PC-9 (cell line): Measurements from ENCODE around the gene CGB5. TPM values are rescaled to one million over a fixed set of nuclear protein-coding genes. Genes with fewer than 3 reads are reported as not detected.
A peak's percentile ranks its signal among the peaks of the same experiment; 100 is the strongest.
"Not testable (repeated sequence)": the region's sequence is repeated elsewhere in the genome, so short reads cannot be mapped to it uniquely, and the experiment has no call there.

Experiments
- Bru-seq: library from RNA; stranded (reverse); fragments of 400-500 nt; gene quantifications from one replicate; lab custom pipeline; 2021; lab: Mats Ljungman, UMichigan
- BruChase-seq, 2 experiments: library from RNA; stranded (reverse); fragments of 400-500 nt; gene quantifications; one replicate each; lab custom pipeline; 2021; lab: Mats Ljungman, UMichigan
- BruUV-seq: library from RNA; stranded (reverse); fragments of 400-500 nt; replicated peaks from 2 replicates; lab custom pipeline; 2021; lab: Mats Ljungman, UMichigan
- CTCF ChIA-PET: fragments of 300-600 bp; sonication (Branson Sonifier 250); formaldehyde crosslinking; loops from one replicate; lab custom pipeline; 2022; ENCODE audit warnings: antibody characterized with exemption; lab: Charles Lee
- POLR2A ChIA-PET: fragments of 300-600 bp; sonication (Branson Sonifier 250); formaldehyde crosslinking; loops from one replicate; lab custom pipeline; 2022; ENCODE audit warnings: antibody characterized with exemption; ENCODE audit not compliant: unreplicated experiment; lab: Charles Lee
- DNase-seq, 2 experiments: peaks; one replicate each; pipeline versions ENCODE4 v3.0.0 to v3.0.0-alpha.2; 2015 to 2022; ENCODE audit warnings: mixed read lengths in 1 of 2
- H2AFZ ChIP-seq: fragments of 200-600 bp; sonication (generic); 2 replicates; pipeline ENCODE4 v1.8.1; 2017; ENCODE audit warnings: antibody characterized with exemption
- H3F3A ChIP-seq: fragments of 200-600 bp; sonication (generic); 2 replicates; pipeline ENCODE4 v1.8.1; 2017; ENCODE audit warnings: antibody characterized with exemption, mild to moderate bottlenecking, low read depth; ENCODE audit not compliant: insufficient read depth
- H3K27ac ChIP-seq: fragments of 200-600 bp; sonication (generic); 2 replicates; pipeline ENCODE4 v1.6.1; 2016; ENCODE audit warnings: mixed run types
- H3K27me3 ChIP-seq: fragments of 200-600 bp; sonication (generic); 2 replicates; pipeline ENCODE4 v1.6.1; 2016; ENCODE audit warnings: low read depth, mixed run types; ENCODE audit not compliant: insufficient read depth
- H3K36me3 ChIP-seq: fragments of 200-600 bp; sonication (generic); 2 replicates; pipeline ENCODE4 v1.6.1; 2016; ENCODE audit warnings: low read depth, mixed run types
- H3K4me1 ChIP-seq: fragments of 200-600 bp; sonication (generic); replicated peaks from 2 replicates; pipeline ENCODE4 v1.6.1; 2016; ENCODE audit warnings: mixed run types; ENCODE audit not compliant: insufficient read depth
- H3K4me2 ChIP-seq: fragments of 200-600 bp; sonication (generic); 2 replicates; pipeline ENCODE4 v1.6.1; 2017; ENCODE audit warnings: mixed run types
- H3K4me3 ChIP-seq: fragments of 200-600 bp; sonication (generic); 2 replicates; pipeline ENCODE4 v1.6.1; 2016; ENCODE audit warnings: mixed run types
- H3K79me2 ChIP-seq: fragments of 200-600 bp; sonication (generic); 2 replicates; pipeline ENCODE4 v1.6.1; 2017; ENCODE audit warnings: low read depth, mixed run types
- H3K9me2 ChIP-seq: fragments of 200-600 bp; sonication (generic); 2 replicates; pipeline ENCODE4 v1.8.1; 2017; ENCODE audit warnings: mild to moderate bottlenecking; ENCODE audit not compliant: insufficient read depth
- H3K9me3 ChIP-seq: fragments of 200-600 bp; sonication (generic); 2 replicates; pipeline ENCODE4 v1.8.1; 2016; ENCODE audit warnings: low read depth; ENCODE audit not compliant: insufficient read depth
- H4K20me1 ChIP-seq: fragments of 200-600 bp; sonication (generic); 2 replicates; pipeline ENCODE4 v1.8.1; 2017; ENCODE audit not compliant: insufficient read depth
- EZH2 ChIP-seq: fragments of 200-600 bp; sonication (generic); IDR thresholded peaks from 2 replicates; pipeline ENCODE4 v1.8.0; 2017; ENCODE audit warnings: antibody characterized with exemption, low read depth
- intact Hi-C: fragments of 100-400 bp; cut with micrococcal nuclease; formaldehyde crosslinking; loops from one replicate; pipeline ENCODE4 v1.10.0; 2022; ENCODE audit not compliant: unreplicated experiment
- long read RNA-seq: library from polyadenylated mRNA; stranded (forward); transcript quantifications from one replicate; pipeline ENCODE4 v2.0.0, GENCODE V29; 2022
- total RNA-seq: library from RNA; stranded (reverse); gene quantifications from 2 replicates; pipeline ENCODE4 v1.2.3, GENCODE V29; 2021
- TF ChIP-seq, protein P1 (sequence below): fragments of 200-600 bp; sonication (generic); conservative IDR thresholded peaks from 2 replicates; pipeline ENCODE4 v1.6.1; 2017; ENCODE audit warnings: mixed run types, antibody characterized with exemption, mild to moderate bottlenecking, moderate library complexity

CGB5 gene
- 1.1 and 1.9 TPM in 2 replicates for total RNA-seq
- not detected for Bru-seq, nascent RNA
- BruChase-seq, experiment 1, labeled RNA remaining after a 2-hour chase: percentile 27 among the genes with signal in this experiment
- percentile 38 among the genes with signal in this experiment for BruChase-seq, experiment 2, labeled RNA remaining after a 6-hour chase
- long read RNA-seq, partial matches to known transcripts: 1 of 2 reads
- long read RNA-seq, other reads (novel, unspliced or antisense): 1 of 2 reads

DNA sequence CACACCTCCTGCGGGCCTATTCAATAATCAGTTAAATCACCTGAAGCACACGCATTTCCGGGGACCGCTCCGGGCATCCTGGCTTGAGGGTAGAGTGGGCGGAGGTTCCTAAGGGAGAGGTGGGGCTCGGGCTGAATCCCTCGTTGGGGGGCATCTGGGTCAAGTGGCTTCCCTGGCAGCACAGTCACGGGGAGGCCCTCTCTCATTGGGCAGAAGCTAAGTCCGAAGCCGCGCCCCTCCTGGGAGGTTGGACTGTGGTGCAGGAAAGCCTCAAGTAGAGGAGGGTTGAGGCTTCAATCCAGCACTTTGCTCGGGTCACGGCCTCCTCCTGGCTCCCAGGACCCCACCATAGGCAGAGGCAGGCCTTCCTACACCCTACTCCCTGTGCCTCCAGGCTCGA lies at the start of gene CGB5:
Gene CGB5, plus strand, starts transcription at position 301 of the 400 bp plus-strand sequence. CDS start 362 bp downstream, outside the sequence.
- CTCF ChIA-PET, H3K27ac ChIP-seq, H3K36me3 ChIP-seq, H3K4me3 ChIP-seq, H3K4me2 ChIP-seq, POLR2A ChIA-PET, intact Hi-C loops, BruUV-seq, H4K20me1 ChIP-seq, H3K79me2 ChIP-seq, H2AFZ ChIP-seq, DNase-seq, H3F3A ChIP-seq, H3K27me3 ChIP-seq, H3K9me2 ChIP-seq, H3K9me3 ChIP-seq: not testable (repeated sequence)
- H3K4me1 ChIP-seq: peaks cover 24% of the 10 kb centered on the region

- Histone ChIP-seq H3K9me2 (no peaks in the 10 kb centered on the region), H3K4me1 (peaks cover 16% of the 10 kb centered on the region), H3K79me2 (peaks cover 76% of the 10 kb centered on the region), H2AFZ (peak overlapping the region; percentile 67), H3K36me3 (peaks cover 6% of the 10 kb centered on the region; the same call in 1 of the 2 replicates), H3K27me3 (no peaks in the 10 kb centered on the region), H3K27ac (no peak overlapping the region; the same call in 1 of the 2 replicates), H4K20me1 (peaks cover 31% of the 10 kb centered on the region), H3K4me2 (peak overlapping the region; percentile 85), H3F3A (peaks cover 16% of the 10 kb centered on the region), H3K4me3 (peak overlapping the region; percentile 97), H3K9me3 (no peaks in the 10 kb centered on the region)
- TF ChIP-seq, protein P1, sequence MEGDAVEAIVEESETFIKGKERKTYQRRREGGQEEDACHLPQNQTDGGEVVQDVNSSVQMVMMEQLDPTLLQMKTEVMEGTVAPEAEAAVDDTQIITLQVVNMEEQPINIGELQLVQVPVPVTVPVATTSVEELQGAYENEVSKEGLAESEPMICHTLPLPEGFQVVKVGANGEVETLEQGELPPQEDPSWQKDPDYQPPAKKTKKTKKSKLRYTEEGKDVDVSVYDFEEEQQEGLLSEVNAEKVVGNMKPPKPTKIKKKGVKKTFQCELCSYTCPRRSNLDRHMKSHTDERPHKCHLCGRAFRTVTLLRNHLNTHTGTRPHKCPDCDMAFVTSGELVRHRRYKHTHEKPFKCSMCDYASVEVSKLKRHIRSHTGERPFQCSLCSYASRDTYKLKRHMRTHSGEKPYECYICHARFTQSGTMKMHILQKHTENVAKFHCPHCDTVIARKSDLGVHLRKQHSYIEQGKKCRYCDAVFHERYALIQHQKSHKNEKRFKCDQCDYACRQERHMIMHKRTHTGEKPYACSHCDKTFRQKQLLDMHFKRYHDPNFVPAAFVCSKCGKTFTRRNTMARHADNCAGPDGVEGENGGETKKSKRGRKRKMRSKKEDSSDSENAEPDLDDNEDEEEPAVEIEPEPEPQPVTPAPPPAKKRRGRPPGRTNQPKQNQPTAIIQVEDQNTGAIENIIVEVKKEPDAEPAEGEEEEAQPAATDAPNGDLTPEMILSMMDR: no peak
- TF ChIP-seq EZH2: no peak
- intact Hi-C loops: loop anchor here (5.0 to 10.0 kb wide), 3 partner anchors 197 to 651 kb away; partner anchors contain the start of genes CA11, RRAS and SCAF1
- DNase-seq: no peak
- CTCF ChIA-PET: interaction anchor here (0.7 to 2.6 kb wide), 6 partner anchors 24 to 824 kb away, joined by 3 to 11 read pairs (median 6); no protein-coding TSS in a partner anchor
- TSS peak; percentile 49 for BruUV-seq
- POLR2A ChIA-PET: interaction anchor here (0.6 to 1.2 kb wide), 9 partner anchors 24 to 502 kb away, joined by 3 to 10 read pairs (median 4); partner anchors contain the start of genes PIH1D1 and RPS11
These were observed 49.6 kb upstream of the CGB5 start for GRCh38 chr19:48994035-48994386.

GRCh38 chr19:48997972-48998371 lies 45.7 kb upstream of the CGB5 start:
- TF ChIP-seq, protein P1: peak; percentile 74
- no peak for TF ChIP-seq EZH2
- peaks cover 21% of the 10 kb centered on the region for H3F3A ChIP-seq
- H3K9me2 ChIP-seq: no peaks in the 10 kb centered on the region
- H3K4me2 ChIP-seq: no peak overlapping the region
- H3K4me1 ChIP-seq: peaks cover 9% of the 10 kb centered on the region
- no peak overlapping the region for H2AFZ ChIP-seq
- ChIA-PET POLR2A (no interaction called here), CTCF (interaction anchor here (0.5 to 0.7 kb wide), 5 partner anchors 156 to 417 kb away, joined by 3 to 7 read pairs (median 4); no protein-coding TSS in a partner anchor)
- H3K9me3 ChIP-seq: no peaks in the 10 kb centered on the region
- no TSS peak for BruUV-seq
- no peak overlapping the region for H3K4me3 ChIP-seq
- H3K27ac ChIP-seq: no peak overlapping the region
- peak in 1 of 2 experiments; percentile 57 for DNase-seq
- H4K20me1 ChIP-seq: peaks cover 58% of the 10 kb centered on the region
- H3K36me3 ChIP-seq: peaks cover 20% of the 10 kb centered on the region
- intact Hi-C loops: loop anchor here (2.0 to 10.0 kb wide), 3 partner anchors 77 to 647 kb away; partner anchors contain the start of genes CA11, RRAS and SCAF1
- H3K27me3 ChIP-seq: no peaks in the 10 kb centered on the region
- peaks cover 47% of the 10 kb centered on the region for H3K79me2 ChIP-seq
